SU-DHL-6 (cell line): ENCODE measurements around the gene HYOU1.

Source experiments
- H2AFZ ChIP-seq: fragments of 200-600 bp; sonication (generic); 2 replicates; pipeline ENCODE4 v1.6.1; 2014; ENCODE audit warnings: low read depth, mild to moderate bottlenecking, moderate library complexity, mixed read lengths, antibody characterized with exemption, low read length; ENCODE audit not compliant: severe bottlenecking
- H3F3A ChIP-seq: fragments of 200-600 bp; shearing (Covaris generic); 2 replicates; pipeline ENCODE4 v1.6.0; 2016; ENCODE audit warnings: antibody characterized with exemption, mild to moderate bottlenecking; ENCODE audit not compliant: insufficient read depth
- H3K27ac ChIP-seq: fragments of 200-600 bp; sonication (generic); 2 replicates; pipeline ENCODE4 v1.5.1; 2016; ENCODE audit warnings: low read depth, mild to moderate bottlenecking, low read length, moderate library complexity, mixed read lengths
- H3K27me3 ChIP-seq: fragments of 200-600 bp; sonication (generic), shearing (Covaris generic); 2 replicates; pipeline ENCODE4 v1.6.0; 2014; ENCODE audit warnings: mild to moderate bottlenecking, low read length
- H3K36me3 ChIP-seq: fragments of 200-600 bp; sonication (generic); 2 replicates; pipeline ENCODE4 v1.6.1; 2014; ENCODE audit warnings: mild to moderate bottlenecking, low read length, mixed read lengths
- H3K4me2 ChIP-seq: fragments of 300-600, 200-600 bp; shearing (Covaris generic), sonication (generic); 2 replicates; pipeline ENCODE4 v1.6.0; 2014; ENCODE audit warnings: low read length, low read depth, mild to moderate bottlenecking; ENCODE audit not compliant: poor library complexity, severe bottlenecking
- H3K4me3 ChIP-seq: fragments of 200-600 bp; sonication (generic); 2 replicates; pipeline ENCODE4 v1.5.1; 2014; ENCODE audit warnings: antibody characterized with exemption, low read length, mild to moderate bottlenecking, mixed read lengths; ENCODE audit not compliant: insufficient read depth, poor library complexity, severe bottlenecking
- H3K79me2 ChIP-seq: fragments of 200-600 bp; sonication (generic); 2 replicates; pipeline ENCODE4 v1.6.1; 2014; ENCODE audit warnings: mild to moderate bottlenecking, low read length, moderate library complexity; ENCODE audit not compliant: insufficient read depth
- H3K9ac ChIP-seq: fragments of 200-600 bp; sonication (generic); 2 replicates; pipeline ENCODE4 v1.7.0; 2014; ENCODE audit warnings: mild to moderate bottlenecking, low read length
- H3K9me2 ChIP-seq: fragments of 200-600 bp; sonication (generic); replicated peaks from 2 replicates; pipeline ENCODE4 v1.6.1; 2014; ENCODE audit warnings: low read length; ENCODE audit not compliant: insufficient read depth
- H3K9me3 ChIP-seq: fragments of 200-600 bp; sonication (generic); 2 replicates; pipeline ENCODE4 v1.6.1; 2014; ENCODE audit warnings: low read length, mixed read lengths; ENCODE audit not compliant: insufficient read depth
- H4K20me1 ChIP-seq: fragments of 200-600 bp; sonication (generic); 2 replicates; pipeline ENCODE4 v1.6.1; 2014; ENCODE audit warnings: low read depth, mild to moderate bottlenecking, antibody characterized with exemption, low read length, moderate library complexity, mixed read lengths
- CTCF ChIP-seq: fragments of 200-600 bp; sonication (generic); IDR thresholded peaks from one replicate; pipeline ENCODE4 v1.5.1; 2017; ENCODE audit warnings: antibody characterized with exemption, mild to moderate bottlenecking, low read length, moderate library complexity; ENCODE audit not compliant: insufficient read depth, poor library complexity, severe bottlenecking
- EZH2phosphoT487 ChIP-seq: fragments of 200-600 bp; sonication (generic), shearing (Covaris generic); conservative IDR thresholded peaks from 2 replicates; pipeline ENCODE4 v1.6.1; 2018; ENCODE audit warnings: mild to moderate bottlenecking, antibody characterized with exemption, low read length, moderate library complexity, mixed read lengths

Gene HYOU1

GRCh38 chr11:119089319-119089718, 32.3 kb upstream of the HYOU1 start:
- TF ChIP-seq EZH2phosphoT487 (no peak), CTCF (no peak)
- Histone ChIP-seq H3K27ac (no peak overlapping the region), H3K9me2 (no peaks in the 10 kb centered on the region), H3F3A (peaks cover 48% of the 10 kb centered on the region), H3K9me3 (no peaks in the 10 kb centered on the region), H3K4me3 (no peak overlapping the region), H3K9ac (no peak overlapping the region), H2AFZ (no peak overlapping the region), H3K79me2 (peaks cover 25% of the 10 kb centered on the region), H3K27me3 (no peaks in the 10 kb centered on the region), H3K4me2 (no peak overlapping the region), H3K36me3 (peaks cover 15% of the 10 kb centered on the region), H4K20me1 (peaks cover 4% of the 10 kb centered on the region; the same call in 1 of the 2 replicates)

DNA sequence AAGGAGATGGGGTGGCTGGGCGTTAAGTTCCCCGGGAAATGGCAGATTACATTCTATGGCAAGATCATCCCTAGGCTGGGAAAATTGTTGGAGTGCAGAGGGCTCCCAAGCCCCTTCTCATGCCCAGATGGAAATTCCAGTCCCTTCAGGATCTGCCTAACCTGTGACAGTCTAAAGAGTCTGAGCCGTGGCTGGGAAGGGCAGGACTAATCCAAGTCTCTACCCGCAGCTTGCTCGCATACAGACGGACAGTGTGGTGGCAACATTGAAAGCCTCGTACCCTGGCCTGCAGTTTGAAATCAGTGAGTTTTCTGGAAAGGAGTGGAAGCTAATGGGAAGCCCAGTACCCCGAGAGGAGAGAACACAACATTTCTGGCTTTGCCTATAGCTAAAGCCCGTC, 31.4 kb upstream of the HYOU1 start:
- H4K20me1 ChIP-seq, result no peaks in the 10 kb centered on the region
- peaks cover 39% of the 10 kb centered on the region for H3F3A ChIP-seq
- H3K4me2 ChIP-seq, result no peak overlapping the region
- peaks cover 6% of the 10 kb centered on the region; the same call in 1 of the 2 replicates for H3K36me3 ChIP-seq
- H3K9ac ChIP-seq, result no peak overlapping the region
- peaks cover 16% of the 10 kb centered on the region for H3K79me2 ChIP-seq
- H3K9me2 ChIP-seq, result no peaks in the 10 kb centered on the region
- no peak overlapping the region for H3K4me3 ChIP-seq
- no peak overlapping the region for H2AFZ ChIP-seq
- H3K27me3 ChIP-seq, result no peaks in the 10 kb centered on the region
- TF ChIP-seq EZH2phosphoT487, result no peak
- H3K27ac ChIP-seq, result no peak overlapping the region
- no peaks in the 10 kb centered on the region for H3K9me3 ChIP-seq

DNA sequence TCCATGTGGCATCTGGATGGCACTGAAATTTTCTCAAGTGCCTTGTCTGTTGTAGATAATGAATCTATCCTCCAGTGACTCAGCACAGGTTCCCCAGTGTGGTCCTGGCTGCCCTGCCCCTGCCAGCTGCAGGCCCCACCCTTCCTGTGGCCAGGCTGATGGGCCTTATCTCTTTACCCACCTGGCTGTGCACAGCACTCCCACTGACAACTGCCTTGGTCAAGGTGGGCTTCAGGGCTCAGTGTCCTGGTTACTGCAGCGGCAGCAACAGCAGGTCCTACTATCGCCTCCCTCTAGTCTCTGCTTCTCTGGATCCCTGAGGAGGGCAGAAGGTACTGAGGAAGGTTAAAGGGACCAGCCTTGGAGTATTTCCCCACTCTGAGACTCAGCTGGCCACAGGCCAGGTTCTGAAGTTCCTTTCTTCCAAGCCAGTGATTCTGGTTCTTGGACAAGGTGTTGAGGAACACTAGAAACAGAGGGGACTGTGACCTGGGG, 30.8 kb upstream of the HYOU1 start:
- Histone ChIP-seq H2AFZ (no peak overlapping the region), H4K20me1 (no peaks in the 10 kb centered on the region), H3K9me2 (no peaks in the 10 kb centered on the region), H3K9ac (no peak overlapping the region), H3K9me3 (no peaks in the 10 kb centered on the region), H3K4me3 (no peak overlapping the region), H3K36me3 (no peaks in the 10 kb centered on the region), H3F3A (peaks cover 36% of the 10 kb centered on the region), H3K4me2 (no peak overlapping the region), H3K27ac (no peak overlapping the region), H3K27me3 (no peaks in the 10 kb centered on the region), H3K79me2 (peaks cover 11% of the 10 kb centered on the region)
- no peak for TF ChIP-seq EZH2phosphoT487
- no peak for TF ChIP-seq CTCF

- Histone ChIP-seq H3K4me2 (no peak overlapping the region), H3K79me2 (peaks cover 11% of the 10 kb centered on the region)
Measured at GRCh38 chr11:119087123-119087522, 30.1 kb upstream of the HYOU1 start.

More at GRCh38 chr11:119087123-119087522, 30.1 kb upstream of the HYOU1 start:
- H3F3A ChIP-seq, result peaks cover 30% of the 10 kb centered on the region
- no peak overlapping the region for H2AFZ ChIP-seq
- no peaks in the 10 kb centered on the region for H3K9me2 ChIP-seq
- no peak overlapping the region for H3K9ac ChIP-seq
- no peaks in the 10 kb centered on the region for H3K36me3 ChIP-seq
- H3K27me3 ChIP-seq, result no peaks in the 10 kb centered on the region
- H3K4me3 ChIP-seq, result no peak overlapping the region
- H4K20me1 ChIP-seq, result no peaks in the 10 kb centered on the region
- TF ChIP-seq EZH2phosphoT487, result no peak
- no peak for TF ChIP-seq CTCF
- H3K27ac ChIP-seq, result no peak overlapping the region
- H3K9me3 ChIP-seq, result no peaks in the 10 kb centered on the region
